NOMO-1 (cell line): Measurements from ENCODE around the gene LNPEP.
"Not testable (repeated sequence)": the region's sequence is repeated elsewhere in the genome, so short reads cannot be mapped to it uniquely, and the experiment has no call there.

ENCODE experiments used
- DNase-seq, 2 experiments: peaks; one replicate each; lab custom pipeline; 2025; ENCODE audit not compliant: unreplicated experiment in 2 of 2; lab: John Stamatoyannopoulos, UW

The LNPEP gene

GRCh38 chr5:96928931-96929708 is 6.8 kb upstream of the LNPEP start:
- no peak for DNase-seq

GRCh38 chr5:96930058-96930457 is 5.8 kb upstream of the LNPEP start:
- DNase-seq: no peak

- no peak for DNase-seq
Measured at GRCh38 chr5:96930589-96930988, 5.3 kb upstream of the LNPEP start.

GRCh38 chr5:96931037-96931436 is 4.8 kb upstream of the LNPEP start:
- DNase-seq: not testable (repeated sequence)

GRCh38 chr5:96931605-96932004 is 4.3 kb upstream of the LNPEP start:
- DNase-seq: peak; percentile 13 to 39

- no peak for DNase-seq
Measured at GRCh38 chr5:96932026-96932425, 3.9 kb upstream of the LNPEP start.

GRCh38 chr5:96933764-96934707 is 1.8 kb upstream of the LNPEP start:
- peak in 1 of 2 experiments; percentile 69 for DNase-seq

GRCh38 chr5:96934708-96935558 is 947 bp upstream of the LNPEP start:
- peak; percentile 94 to 98 for DNase-seq

- DNase-seq: peak in 1 of 2 experiments; percentile 43
Measured at GRCh38 chr5:96936431-96937320, 796 bp downstream of the LNPEP start.

- DNase-seq: no peak
Measured at GRCh38 chr5:96940586-96940985, 4.7 kb downstream of the LNPEP start.

- no peak for DNase-seq
Measured at GRCh38 chr5:96941140-96941539, 5.3 kb downstream of the LNPEP start.

GRCh38 chr5:96942078-96942477 is 6.2 kb downstream of the LNPEP start:
- DNase-seq: no peak

- DNase-seq: no peak
Measured at GRCh38 chr5:96942911-96943310, 7.0 kb downstream of the LNPEP start.

- DNase-seq: no peak
Measured at GRCh38 chr5:96943799-96944198, 7.9 kb downstream of the LNPEP start.

GRCh38 chr5:96945144-96945897 is 9.4 kb downstream of the LNPEP start:
- no peak for DNase-seq

GRCh38 chr5:96946381-96946780 is 10.5 kb downstream of the LNPEP start:
- DNase-seq: no peak

GRCh38 chr5:96952118-96952750 is 16.4 kb downstream of the LNPEP start:
- DNase-seq: no peak

GRCh38 chr5:96952974-96953730 is 17.3 kb downstream of the LNPEP start:
- no peak for DNase-seq
